NCI-H146 (cell line): ENCODE results near the gene RNASET2.
"Not testable (repeated sequence)": the region's sequence is repeated elsewhere in the genome, so short reads cannot be mapped to it uniquely, and the experiment has no call there.

Source experiments
- DNase-seq: peaks from one replicate; lab custom pipeline; 2025; lab: John Stamatoyannopoulos, UW

Gene RNASET2

GRCh38 chr6:166927240-166927934 lies 29.0 kb downstream of the RNASET2 start:
- DNase-seq: no peak

GRCh38 chr6:166926748-166927147 lies 29.6 kb downstream of the RNASET2 start:
- no peak for DNase-seq

DNA sequence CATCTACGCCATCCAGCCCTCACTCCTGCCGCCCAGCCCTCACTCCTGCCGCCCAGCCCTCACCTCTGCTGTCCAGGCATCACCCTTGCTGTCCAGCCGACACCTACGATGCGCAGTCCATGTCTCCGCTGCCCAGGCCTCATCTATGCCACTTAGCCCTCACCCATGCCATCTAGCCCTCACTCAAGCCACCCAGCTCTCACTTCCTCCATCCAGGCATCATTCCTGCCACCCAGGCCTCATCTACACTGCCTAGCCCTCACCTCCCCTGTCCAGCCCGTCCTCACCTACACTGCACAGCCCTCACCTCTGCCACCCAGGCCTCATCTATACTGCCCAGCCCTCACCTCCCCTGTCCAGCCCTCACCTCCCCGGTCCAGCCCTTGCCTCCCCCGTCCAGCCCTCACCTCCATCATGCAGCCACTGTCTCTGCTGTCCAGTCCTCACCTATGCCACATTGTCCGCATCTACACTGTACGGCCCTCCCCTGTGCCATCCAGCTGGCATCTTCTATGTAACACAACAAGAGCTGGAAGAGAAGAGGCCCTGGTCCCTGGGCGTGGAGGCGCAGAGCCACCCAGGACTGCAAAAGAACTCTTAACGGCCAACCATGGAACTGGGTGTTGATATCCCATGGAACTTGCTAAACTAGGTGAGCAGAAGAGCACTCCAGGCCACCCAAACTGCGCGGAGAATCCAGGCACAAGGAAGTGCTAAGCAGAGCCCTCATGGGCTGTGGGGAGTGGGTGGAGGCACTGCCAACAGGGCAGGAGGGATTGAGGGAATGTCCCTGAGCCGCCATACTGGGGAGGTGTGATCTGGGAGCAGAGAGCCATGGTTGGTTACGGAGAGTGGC lies 31.0 kb downstream of the RNASET2 start:
- DNase-seq: no peak

DNA sequence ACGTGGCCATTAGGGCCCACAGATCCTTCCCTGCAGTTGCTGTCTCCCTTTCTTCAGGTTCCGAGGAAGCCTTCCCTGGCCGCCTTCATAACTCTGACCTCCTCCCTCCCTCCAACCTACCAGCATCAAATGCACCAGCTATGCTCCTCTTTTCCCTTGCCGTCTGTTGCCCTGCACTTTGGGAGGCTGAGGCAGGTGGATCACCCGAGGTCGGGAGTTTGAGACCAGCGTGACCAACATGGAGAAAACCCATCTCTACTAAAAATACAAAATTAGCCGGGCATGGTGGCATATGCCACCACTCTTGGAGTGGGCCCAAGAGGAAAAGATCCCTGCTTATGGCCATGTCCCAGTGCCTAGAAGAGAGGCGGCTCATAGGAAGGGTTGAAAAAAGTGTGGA lies 31.8 kb downstream of the RNASET2 start:
- no peak for DNase-seq

DNA sequence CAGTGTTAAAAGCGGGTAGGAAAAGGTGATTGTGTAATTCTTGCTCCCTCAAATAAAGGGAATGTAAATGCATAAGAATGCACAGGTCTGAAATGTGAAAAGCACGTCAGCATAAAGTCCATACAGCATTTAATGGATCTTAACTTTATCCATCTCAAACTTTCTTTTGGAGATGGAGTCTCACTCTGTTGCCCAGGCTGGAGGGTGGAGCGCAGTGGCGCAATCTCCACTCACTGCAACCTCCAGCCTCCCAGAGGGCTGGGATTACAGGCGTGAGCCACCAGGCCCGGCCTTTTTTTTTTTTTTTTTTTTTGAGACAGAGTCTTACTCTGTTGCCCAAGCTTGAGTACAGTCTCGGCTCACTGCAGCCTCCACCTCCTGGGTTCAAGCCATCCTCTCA lies 33.4 kb downstream of the RNASET2 start:
- no peak for DNase-seq

- no peak for DNase-seq
These were observed 34.8 kb downstream of the RNASET2 start for GRCh38 chr6:166921570-166921969.

- DNase-seq: no peak
These were observed 39.5 kb downstream of the RNASET2 start for GRCh38 chr6:166916824-166917223.

GRCh38 chr6:166915484-166915883 lies 40.9 kb downstream of the RNASET2 start:
- not testable (repeated sequence) for DNase-seq

GRCh38 chr6:166914952-166915351 lies 41.4 kb downstream of the RNASET2 start:
- DNase-seq: not testable (repeated sequence)

- DNase-seq: no peak
These were observed 45.1 kb downstream of the RNASET2 start for GRCh38 chr6:166911248-166911677.

GRCh38 chr6:166910601-166911000 lies 45.7 kb downstream of the RNASET2 start:
- no peak for DNase-seq

DNA sequence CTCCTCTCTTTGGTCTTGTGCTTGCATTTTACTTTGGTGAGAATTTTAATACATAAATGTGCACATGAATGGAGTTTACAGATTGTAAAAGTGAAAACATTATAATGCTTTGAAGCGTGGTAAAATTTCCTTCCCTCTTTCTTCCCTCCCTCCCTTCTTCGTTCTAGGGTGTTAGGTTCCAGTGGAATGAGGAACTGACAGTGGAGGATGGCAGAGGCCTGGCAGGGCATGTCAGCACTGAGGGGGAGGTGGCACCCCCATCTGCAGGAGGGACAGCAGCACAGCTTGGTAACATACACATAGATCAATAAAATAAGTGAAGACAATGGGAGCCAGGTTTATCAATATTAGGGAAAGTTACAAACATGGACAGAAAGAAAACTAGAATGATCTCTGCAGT lies 47.5 kb downstream of the RNASET2 start:
- no peak for DNase-seq

GRCh38 chr6:166907871-166908806 lies 48.2 kb downstream of the RNASET2 start:
- no peak for DNase-seq

GRCh38 chr6:166907373-166907841 lies 48.9 kb downstream of the RNASET2 start:
- DNase-seq: no peak

DNA sequence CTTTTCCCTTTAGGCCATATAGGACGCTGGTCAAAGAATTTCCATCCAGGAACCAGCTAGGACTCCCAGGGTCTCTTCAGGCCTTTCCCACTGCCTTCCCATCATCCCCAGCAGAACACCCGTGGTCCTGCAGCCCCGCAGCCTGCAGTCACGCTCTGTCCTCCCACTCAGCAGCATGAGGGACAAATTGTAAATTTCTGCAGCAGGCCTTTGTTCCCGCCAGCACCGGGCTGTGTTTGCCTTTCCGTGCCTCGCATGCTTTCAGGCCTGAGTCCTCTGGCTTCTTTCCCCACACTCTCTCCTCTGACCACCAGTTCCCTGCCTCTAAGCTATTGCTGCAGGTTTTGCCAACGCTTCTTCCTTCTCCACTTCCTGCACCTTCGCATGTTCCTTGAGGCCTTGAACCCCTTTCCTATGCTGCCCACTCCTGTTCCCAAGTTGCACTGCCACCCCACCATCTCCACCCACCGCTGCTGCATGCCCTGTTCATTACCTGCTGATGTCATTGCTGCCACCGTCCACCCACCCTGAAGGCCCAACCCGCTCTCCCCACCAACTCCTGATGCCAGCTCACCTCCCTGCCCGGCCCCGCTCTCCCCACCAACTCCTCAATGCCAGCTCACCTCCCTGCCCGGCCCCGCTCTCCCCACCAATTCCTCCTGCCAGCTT lies 49.8 kb downstream of the RNASET2 start:
- DNase-seq: no peak

DNA sequence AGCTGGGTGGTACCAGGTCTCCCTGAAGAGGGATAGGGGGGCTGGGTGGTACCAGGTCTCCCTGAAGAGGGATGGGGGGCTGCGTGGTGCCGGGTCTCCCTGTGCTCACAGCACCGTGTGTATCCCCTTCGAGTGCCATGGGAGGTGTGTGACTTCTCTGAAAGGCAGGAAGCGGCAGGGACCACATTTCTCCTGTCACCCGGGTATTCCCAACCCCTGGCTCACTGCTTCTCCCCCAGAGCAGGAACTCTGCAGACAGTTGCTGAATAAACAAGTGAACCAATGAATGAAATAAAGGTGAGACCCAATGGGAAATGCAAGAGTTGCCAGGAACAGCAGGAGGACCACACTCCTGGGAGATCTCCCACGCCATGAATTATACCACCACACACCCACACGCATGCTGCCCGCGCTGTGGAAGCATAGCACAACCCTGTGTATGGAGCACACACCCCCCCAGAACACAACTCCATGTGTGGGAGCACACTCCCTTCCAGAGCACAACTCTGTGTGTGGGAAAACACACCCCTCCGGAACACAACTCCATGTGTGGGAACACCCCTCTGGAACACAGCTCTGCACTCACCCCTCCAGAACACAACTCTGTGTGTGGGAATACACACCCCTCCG lies 50.7 kb downstream of the RNASET2 start:
- DNase-seq: no peak

DNA sequence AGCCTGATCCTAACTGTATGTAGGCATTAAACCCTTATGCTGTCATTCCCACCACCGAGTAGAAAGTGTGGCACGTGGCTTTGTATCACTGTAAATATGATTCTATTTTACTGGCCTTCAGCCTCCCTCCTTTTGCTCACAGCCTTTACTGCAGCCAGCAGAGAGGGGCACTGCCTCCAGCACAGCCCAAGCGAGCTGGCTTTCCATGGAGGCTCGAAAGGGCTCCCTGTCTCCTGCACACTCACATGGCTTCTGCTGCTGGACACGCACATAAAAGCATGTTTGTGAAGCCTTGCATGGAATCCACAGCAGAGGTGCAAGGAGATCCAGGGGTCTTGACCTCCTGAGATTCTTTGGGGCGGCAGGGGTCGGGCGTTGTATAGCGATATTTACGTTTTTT lies 51.3 kb downstream of the RNASET2 start:
- DNase-seq: no peak

DNA sequence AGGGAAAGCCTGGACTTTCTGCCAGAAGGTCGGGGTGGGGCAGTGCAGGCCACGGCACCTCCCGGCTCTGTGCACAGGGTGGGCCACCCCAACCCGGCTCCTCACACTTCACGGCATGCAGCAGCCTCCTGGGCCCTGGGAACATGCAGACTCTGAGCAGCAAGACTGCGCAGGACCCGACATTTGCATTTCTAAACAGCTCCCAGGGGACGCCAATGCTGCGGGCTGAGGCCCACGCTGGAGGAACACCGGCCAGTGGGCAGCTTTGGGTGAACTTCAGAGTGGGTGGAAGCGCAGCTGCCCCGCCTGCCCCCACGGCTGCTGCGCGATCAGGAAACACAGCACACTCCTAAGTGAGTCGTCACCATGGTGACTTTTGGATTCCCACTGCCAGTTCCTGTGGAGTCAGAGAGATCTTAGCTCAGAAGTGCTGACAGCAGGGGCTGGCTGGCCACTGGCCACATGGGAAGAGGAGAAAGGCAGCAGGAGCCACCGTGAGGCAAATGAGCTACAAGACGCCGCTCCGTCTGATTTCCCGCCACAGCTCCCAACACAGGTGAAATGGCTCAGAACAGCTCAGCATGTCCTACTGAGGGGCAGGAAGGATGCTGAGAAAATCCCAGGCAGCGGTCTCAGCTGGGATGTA lies 52.1 kb downstream of the RNASET2 start:
- peak; percentile 66 for DNase-seq

DNA sequence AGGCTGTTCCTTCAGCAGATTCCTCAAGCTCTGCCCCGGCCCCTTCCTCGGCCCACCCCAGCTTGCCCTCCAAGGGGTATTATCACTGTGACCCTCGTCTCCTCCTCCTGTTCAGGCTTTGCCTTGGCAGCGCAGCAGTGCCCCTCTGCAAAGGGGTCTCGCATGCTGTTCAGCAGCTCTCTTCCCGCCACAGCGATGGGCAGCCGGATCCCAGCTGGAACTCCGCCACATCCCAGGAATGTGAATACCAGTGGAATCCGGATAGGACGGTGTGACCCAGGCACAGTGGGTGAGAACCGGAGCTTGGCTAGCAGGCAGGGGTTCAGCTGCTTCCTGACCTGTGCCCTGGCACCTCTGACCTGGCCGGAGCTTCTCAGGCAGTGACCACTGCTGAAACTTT lies 52.9 kb downstream of the RNASET2 start:
- no peak for DNase-seq

- no peak for DNase-seq
These were observed 53.3 kb downstream of the RNASET2 start for GRCh38 chr6:166903027-166903426.
